ENCODE measurements around the gene DUSP8. TPM values are rescaled to one million over a fixed set of nuclear protein-coding genes. Genes with fewer than 3 reads are reported as not detected.

The DUSP8 gene
- total and polyA plus RNA-seq, 2 donors (not counting 1 experiment from before 2014, with no cell fraction given), result 4.3 to 7.2 TPM

DNA sequence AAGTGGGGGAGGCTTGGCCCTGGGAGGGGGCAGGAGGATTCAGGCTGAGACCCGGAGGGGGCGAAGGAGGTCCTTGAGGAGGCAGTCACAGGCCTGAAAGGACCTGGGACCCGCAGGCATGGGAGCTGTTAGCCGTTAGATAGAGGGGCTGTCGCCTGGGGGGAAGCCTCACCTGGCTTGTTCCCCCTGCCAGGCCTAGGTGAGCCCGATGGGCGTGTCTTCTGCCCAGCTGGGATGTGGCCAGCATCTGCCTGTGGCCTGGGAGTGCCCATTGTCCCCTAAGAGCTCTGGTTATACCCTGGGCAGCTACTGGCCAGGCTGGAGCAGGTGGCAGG is 1.8 kb upstream of the DUSP8 start:
- peak overlapping the region; percentile 85 for H3K27ac ChIP-seq (ENCODE audit: low read length in 2 of 2)
- no peaks in the 10 kb centered on the region for H4K20me1 ChIP-seq (ENCODE audit: control insufficient read depth, insufficient read depth, low read length, poor library complexity, severe bottlenecking)
- H2AFZ ChIP-seq (ENCODE audit: insufficient read depth, low read depth, low read length, poor library complexity, severe bottlenecking), result peak overlapping the region; percentile 72
- H3K79me2 ChIP-seq (ENCODE audit: control insufficient read depth, insufficient read depth, low read length), result no peaks in the 10 kb centered on the region
- H3K9me3 ChIP-seq (ENCODE audit: control extremely low read depth in 1 of 3, control insufficient read depth in 2 of 3, insufficient read depth in 1 of 3, low read length in 2 of 3), result peaks cover 0 to 11% (median 9%) of the 10 kb centered on the region in 3 donors
- peak overlapping the region in 4 of 5 experiments; percentile 40 to 75 (median 64) for H3K4me3 ChIP-seq (ENCODE audit: control extremely low read depth in 1 of 5, extremely low read depth in 1 of 5, insufficient read depth in 1 of 5, low read depth in 2 of 5, low read length in 4 of 5)
- no peak for DNase-seq
- intact Hi-C loops (cut with micrococcal nuclease), result loop anchor here (1.0 to 5.0 kb wide), 6 partner anchors 28 to 312 kb away; no protein-coding TSS in a partner anchor
- peaks cover 14% of the 10 kb centered on the region for H3K27me3 Mint-ChIP-seq
- H3K27me3 ChIP-seq (replicated peaks in 1 of 4; ENCODE audit: control extremely low read depth in 1 of 4, control insufficient read depth in 3 of 4, insufficient read depth in 4 of 4, low read length in 3 of 4), result peaks cover 0 to 37% (median 9%) of the 10 kb centered on the region in 4 experiments
- peak overlapping the region; percentile 86 for H3K9ac ChIP-seq (ENCODE audit: low read length)
- WGBS (ENCODE audit: insufficient coverage), result 5% methylated on average over 7 of the region's 7 CpGs
- POLR2A ChIA-PET, result interaction anchor here (0.7 to 2.0 kb wide), 4 partner anchors 10 to 184 kb away, joined by 3 to 9 read pairs (median 6); partner anchors contain the start of gene BRSK2
- peak; percentile 4 for ATAC-seq (ENCODE audit: low read depth)
- peaks cover 31 to 33% of the 10 kb centered on the region in 2 donors for H3K4me1 ChIP-seq (ENCODE audit: control insufficient read depth in 2 of 2, insufficient read depth in 2 of 2, low read length in 2 of 2)
- peaks cover 5% of the 10 kb centered on the region for H3K9me3 Mint-ChIP-seq (ENCODE audit: insufficient read depth)
- no peaks in the 10 kb centered on the region for H3K36me3 ChIP-seq (replicated peaks in 1 of 2; ENCODE audit: control extremely low read depth in 1 of 2, control insufficient read depth in 1 of 2, extremely low read depth in 1 of 2, insufficient read depth in 2 of 2, low read length in 1 of 2)
- H3K4me2 ChIP-seq (replicated peaks; ENCODE audit: low read depth, low read length, poor library complexity, severe bottlenecking), result peak overlapping the region; percentile 96
- peaks cover 20% of the 10 kb centered on the region for H3K4me1 Mint-ChIP-seq
- CTCF ChIA-PET, result interaction anchor here (0.8 to 4.2 kb wide), 19 partner anchors 8 to 371 kb away, joined by 3 to 60 read pairs (median 8); partner anchors contain the start of genes BRSK2, KRTAP5-1, KRTAP5-5 and TOLLIP
- peak overlapping the region; percentile 84 for H3K4me3 Mint-ChIP-seq
- TF ChIP-seq, protein P1, sequence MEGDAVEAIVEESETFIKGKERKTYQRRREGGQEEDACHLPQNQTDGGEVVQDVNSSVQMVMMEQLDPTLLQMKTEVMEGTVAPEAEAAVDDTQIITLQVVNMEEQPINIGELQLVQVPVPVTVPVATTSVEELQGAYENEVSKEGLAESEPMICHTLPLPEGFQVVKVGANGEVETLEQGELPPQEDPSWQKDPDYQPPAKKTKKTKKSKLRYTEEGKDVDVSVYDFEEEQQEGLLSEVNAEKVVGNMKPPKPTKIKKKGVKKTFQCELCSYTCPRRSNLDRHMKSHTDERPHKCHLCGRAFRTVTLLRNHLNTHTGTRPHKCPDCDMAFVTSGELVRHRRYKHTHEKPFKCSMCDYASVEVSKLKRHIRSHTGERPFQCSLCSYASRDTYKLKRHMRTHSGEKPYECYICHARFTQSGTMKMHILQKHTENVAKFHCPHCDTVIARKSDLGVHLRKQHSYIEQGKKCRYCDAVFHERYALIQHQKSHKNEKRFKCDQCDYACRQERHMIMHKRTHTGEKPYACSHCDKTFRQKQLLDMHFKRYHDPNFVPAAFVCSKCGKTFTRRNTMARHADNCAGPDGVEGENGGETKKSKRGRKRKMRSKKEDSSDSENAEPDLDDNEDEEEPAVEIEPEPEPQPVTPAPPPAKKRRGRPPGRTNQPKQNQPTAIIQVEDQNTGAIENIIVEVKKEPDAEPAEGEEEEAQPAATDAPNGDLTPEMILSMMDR (IDR thresholded peaks at IDR 0.05), result no peak
- no peak for TF ChIP-seq EZH2 (IDR thresholded peaks at IDR 0.05; ENCODE audit: borderline replicate concordance, insufficient read depth, low read depth, low read length, poor library complexity, severe bottlenecking)
- H3K27ac Mint-ChIP-seq, result peak overlapping the region; percentile 85

Data from B cell (primary cell).